Caco-2 (cell line): ENCODE results near the gene CST8. TPM values are rescaled to one million over a fixed set of nuclear protein-coding genes. Genes with fewer than 3 reads are reported as not detected.

Source experiments
- BruUV-seq: library from RNA; stranded (reverse); fragments of 400-500 nt; replicated peaks from 2 replicates; lab custom pipeline; 2021; lab: Mats Ljungman, UMichigan
- CTCF ChIA-PET: fragments of 300-600 bp; sonication (Branson Sonifier 250); formaldehyde crosslinking; loops from one replicate; lab custom pipeline; 2022; ENCODE audit warnings: antibody characterized with exemption; lab: Charles Lee
- POLR2A ChIA-PET: fragments of 300-600 bp; sonication (Branson Sonifier 250); formaldehyde crosslinking; loops from one replicate; lab custom pipeline; 2022; ENCODE audit warnings: antibody characterized with exemption; lab: Charles Lee
- DNase-seq, 2 experiments: peaks; one replicate each; pipeline versions ENCODE4 v3.0.0 to v3.0.0-alpha.2; 2020 to 2022
- H3K27me3 ChIP-seq: replicated peaks from 2 replicates; pipeline ENCODE4 v1.6.0; 2011; ENCODE audit warnings: low read length; ENCODE audit not compliant: control insufficient read depth, insufficient read depth
- H3K36me3 ChIP-seq: 2 replicates; pipeline ENCODE4 v1.5.1; 2011; ENCODE audit warnings: low read length; ENCODE audit not compliant: control insufficient read depth, insufficient read depth
- H3K4me1 ChIP-seq: fragments of 250-450 bp; sonication (Bioruptor Pico); 2 replicates; pipeline ENCODE4 v1.5.1; 2020; ENCODE audit warnings: mild to moderate bottlenecking
- H3K4me3 ChIP-seq: 2 replicates; pipeline ENCODE4 v1.5.1; 2011; ENCODE audit warnings: low read depth, mild to moderate bottlenecking, control low read depth, low read length
- H3K9me3 ChIP-seq: fragments of 250-450 bp; sonication (Bioruptor Pico); 2 replicates; pipeline ENCODE4 v1.5.1; 2020; ENCODE audit warnings: mild to moderate bottlenecking, moderate library complexity
- H3K27ac Mint-ChIP-seq: one replicate; pipeline ENCODE4 v1.8.0; 2022; ENCODE audit warnings: mixed read lengths; ENCODE audit not compliant: unreplicated experiment
- H3K27me3 Mint-ChIP-seq: one replicate; pipeline ENCODE4 v1.8.0; 2022; ENCODE audit warnings: mixed read lengths; ENCODE audit not compliant: insufficient read depth, unreplicated experiment
- H3K36me3 Mint-ChIP-seq: one replicate; pipeline ENCODE4 v1.8.0; 2022; ENCODE audit warnings: mild to moderate bottlenecking, mixed read lengths; ENCODE audit not compliant: insufficient read depth, unreplicated experiment
- H3K4me1 Mint-ChIP-seq: one replicate; pipeline ENCODE4 v1.8.0; 2022; ENCODE audit warnings: low read depth, mixed read lengths; ENCODE audit not compliant: unreplicated experiment
- H3K4me3 Mint-ChIP-seq: one replicate; pipeline ENCODE4 v1.8.0; 2022; ENCODE audit warnings: mild to moderate bottlenecking, moderate library complexity, mixed read lengths; ENCODE audit not compliant: unreplicated experiment
- H3K9me3 Mint-ChIP-seq: one replicate; pipeline ENCODE4 v1.8.0; 2022; ENCODE audit warnings: mixed read lengths; ENCODE audit not compliant: unreplicated experiment
- intact Hi-C: fragments of 100-400 bp; cut with micrococcal nuclease; formaldehyde crosslinking; loops from one replicate; pipeline ENCODE4 v1.10.0; 2022; ENCODE audit not compliant: unreplicated experiment
- total RNA-seq: library from RNA; stranded (reverse); gene quantifications from 2 replicates; pipeline ENCODE4 v1.2.3, GENCODE V29; 2022
- TF ChIP-seq, protein P1 (sequence below), 2 experiments: fragments of 200-600 bp in 1 of 2; IDR thresholded peaks; 1 replicate in 1 of 2; 2 replicates in 1 of 2; pipeline versions ENCODE4 v1.5.1 to v1.8.0; 2011 to 2022; ENCODE audit warnings: antibody characterized with exemption in 1 of 2, control low read depth in 1 of 2, inconsistent platforms in 1 of 2, low read depth in 1 of 2, low read length in 1 of 2, mild to moderate bottlenecking in 1 of 2, moderate library complexity in 1 of 2; ENCODE audit not compliant: insufficient read depth in 1 of 2, severe bottlenecking in 1 of 2, unreplicated experiment in 1 of 2

The CST8 gene
- total RNA-seq, 1 experiment from 2014 or later: not detected

DNA sequence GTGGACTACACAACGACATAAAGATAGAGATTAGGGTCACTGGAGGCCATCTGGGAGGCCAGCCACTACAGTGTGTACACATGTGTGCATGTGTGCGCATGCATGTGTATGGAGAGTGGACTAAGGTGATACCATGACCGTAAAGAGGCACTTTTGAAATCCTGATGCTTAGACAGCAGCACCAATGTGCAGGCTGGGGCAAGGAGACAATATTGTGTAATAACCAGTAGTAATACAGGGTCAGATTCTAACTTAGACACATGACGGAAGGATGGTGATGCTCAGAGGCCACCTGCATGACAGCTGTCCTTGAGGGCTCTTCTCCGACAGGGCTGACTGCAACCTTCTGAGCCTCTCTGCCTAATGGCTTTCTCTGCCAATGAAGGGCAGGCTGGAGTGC lies 51.9 kb downstream of the CST8 start:
- no peak for DNase-seq
- peaks cover 1% of the 10 kb centered on the region; the same call in 1 of the 2 replicates for H3K27me3 ChIP-seq
- no peak overlapping the region for H3K27ac Mint-ChIP-seq
- CTCF ChIA-PET: no interaction called here
- no peaks in the 10 kb centered on the region for H3K4me1 ChIP-seq
- no TSS peak for BruUV-seq
- no peaks in the 10 kb centered on the region for H3K9me3 ChIP-seq
- intact Hi-C loops: loop anchor here (10.0 kb wide), 1 partner anchor 62 kb away; the partner anchor contains the start of gene CST9
- peaks cover 10% of the 10 kb centered on the region for H3K27me3 Mint-ChIP-seq
- no peaks in the 10 kb centered on the region for H3K4me1 Mint-ChIP-seq
- H3K4me3 ChIP-seq: no peak overlapping the region
- no peaks in the 10 kb centered on the region for H3K9me3 Mint-ChIP-seq
- TF ChIP-seq, protein P1, sequence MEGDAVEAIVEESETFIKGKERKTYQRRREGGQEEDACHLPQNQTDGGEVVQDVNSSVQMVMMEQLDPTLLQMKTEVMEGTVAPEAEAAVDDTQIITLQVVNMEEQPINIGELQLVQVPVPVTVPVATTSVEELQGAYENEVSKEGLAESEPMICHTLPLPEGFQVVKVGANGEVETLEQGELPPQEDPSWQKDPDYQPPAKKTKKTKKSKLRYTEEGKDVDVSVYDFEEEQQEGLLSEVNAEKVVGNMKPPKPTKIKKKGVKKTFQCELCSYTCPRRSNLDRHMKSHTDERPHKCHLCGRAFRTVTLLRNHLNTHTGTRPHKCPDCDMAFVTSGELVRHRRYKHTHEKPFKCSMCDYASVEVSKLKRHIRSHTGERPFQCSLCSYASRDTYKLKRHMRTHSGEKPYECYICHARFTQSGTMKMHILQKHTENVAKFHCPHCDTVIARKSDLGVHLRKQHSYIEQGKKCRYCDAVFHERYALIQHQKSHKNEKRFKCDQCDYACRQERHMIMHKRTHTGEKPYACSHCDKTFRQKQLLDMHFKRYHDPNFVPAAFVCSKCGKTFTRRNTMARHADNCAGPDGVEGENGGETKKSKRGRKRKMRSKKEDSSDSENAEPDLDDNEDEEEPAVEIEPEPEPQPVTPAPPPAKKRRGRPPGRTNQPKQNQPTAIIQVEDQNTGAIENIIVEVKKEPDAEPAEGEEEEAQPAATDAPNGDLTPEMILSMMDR (IDR thresholded peaks at IDR 0.05; ENCODE audit: insufficient read depth in 1 of 2, low read depth in 1 of 2, low read length in 1 of 2, severe bottlenecking in 1 of 2, unreplicated experiment in 1 of 2): no peak
- no peak overlapping the region for H3K4me3 Mint-ChIP-seq
- POLR2A ChIA-PET: no interaction called here
- H3K36me3 Mint-ChIP-seq: no peaks in the 10 kb centered on the region
- H3K36me3 ChIP-seq: no peaks in the 10 kb centered on the region

- Histone ChIP-seq H3K9me3 (no peaks in the 10 kb centered on the region), H3K27me3 (peaks cover 1% of the 10 kb centered on the region; the same call in 1 of the 2 replicates), H3K36me3 (no peaks in the 10 kb centered on the region), H3K4me1 (no peaks in the 10 kb centered on the region), H3K4me3 (no peak overlapping the region)
- Mint-ChIP-seq H3K4me1 (no peaks in the 10 kb centered on the region), H3K9me3 (no peaks in the 10 kb centered on the region), H3K27me3 (peaks cover 13% of the 10 kb centered on the region), H3K27ac (no peak overlapping the region), H3K4me3 (no peak overlapping the region), H3K36me3 (no peaks in the 10 kb centered on the region)
- POLR2A ChIA-PET: no interaction called here
- intact Hi-C loops: loop anchor here (10.0 kb wide), 1 partner anchor 61 kb away; the partner anchor contains the start of gene CST9
- BruUV-seq: no TSS peak
- CTCF ChIA-PET: interaction anchor here (0.6 kb wide), 1 partner anchor 816 kb away, joined by 4 read pairs; no protein-coding TSS in a partner anchor
- DNase-seq: no peak
- TF ChIP-seq, protein P1 (IDR thresholded peaks at IDR 0.05; ENCODE audit: insufficient read depth in 1 of 2, low read depth in 1 of 2, low read length in 1 of 2, severe bottlenecking in 1 of 2, unreplicated experiment in 1 of 2): no peak
These were observed 53.2 kb downstream of the CST8 start for GRCh38 chr20:23544133-23544532.

Other genes with a start within 250 kb of the CST8 start
- gene NXT1, start 140.3 kb upstream of the CST8 start, total RNA-seq: 33.6 and 34.1 TPM in 2 replicates
- 18.4 and 20.6 TPM in 2 replicates for gene GZF1, start 128.9 kb upstream of the CST8 start, total RNA-seq
- gene NAPB, start 69.6 kb upstream of the CST8 start, total RNA-seq: 9.4 and 10.1 TPM in 2 replicates
- gene CSTL1, start 51.4 kb upstream of the CST8 start, total RNA-seq: 0.91 and 0.93 TPM in 2 replicates
- gene CST11, start 38.2 kb upstream of the CST8 start, total RNA-seq: not detected in 2 replicates
- gene CST9L, start 77.4 kb downstream of the CST8 start, total RNA-seq: not detected in 2 replicates
- not detected in 2 replicates for gene CST9, start 114.8 kb downstream of the CST8 start, total RNA-seq
- gene CST3, start 146.8 kb downstream of the CST8 start, total RNA-seq: 704 and 777 TPM in 2 replicates
- gene CST4, start 197.9 kb downstream of the CST8 start, total RNA-seq: 2.7 and 4.2 TPM in 2 replicates